Gastroesophageal sphincter (tissue), 3 donors: ENCODE results near the gene LHX3.

Experiments
- CTCF ChIP-seq, 4 experiments: fragments of 200-600 bp in 2 of 4; fragments of 450-650 bp in 2 of 4; sonication (generic) in 1 of 4; IDR thresholded peaks; one replicate each; pipeline ENCODE4 v1.5.1; 2017 to 2019; ENCODE audit warnings: antibody characterized with exemption in 4 of 4, mild to moderate bottlenecking in 2 of 4, moderate library complexity in 2 of 4
- EP300 ChIP-seq: sonication (generic); formaldehyde crosslinking; IDR thresholded peaks from one replicate; pipeline ENCODE4 v1.6.1; 2017; ENCODE audit warnings: antibody characterized with exemption, mild to moderate bottlenecking
- POLR2A ChIP-seq, 2 donors: fragments of 450-650 bp; IDR thresholded peaks; one replicate each; pipeline ENCODE4 v1.6.1; 2017; ENCODE audit warnings: antibody characterized with exemption in 2 of 2, mild to moderate bottlenecking in 2 of 2, moderate library complexity in 1 of 2

DNA sequence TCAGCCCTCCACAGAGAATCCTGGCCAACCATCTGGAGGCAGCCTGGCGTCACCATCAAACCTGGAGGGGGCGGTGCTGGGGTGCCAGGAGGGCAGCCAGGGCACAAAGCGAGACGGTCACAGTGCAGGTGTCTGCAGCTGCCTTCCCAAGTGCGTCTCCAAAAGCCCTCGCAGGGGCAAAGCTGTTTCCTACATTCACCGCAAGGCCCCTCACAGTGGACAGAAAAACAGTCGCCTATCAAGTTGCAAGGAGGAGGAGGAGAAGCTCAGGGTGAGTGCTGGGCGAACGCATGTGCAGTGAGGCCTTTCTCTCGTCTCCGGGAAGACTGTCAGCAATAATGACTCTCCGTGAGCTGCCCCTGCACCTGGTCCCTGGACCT is 18.0 kb upstream of the LHX3 start:
- TF ChIP-seq CTCF (IDR thresholded peaks at IDR 0.05) (no peak), POLR2A (IDR thresholded peaks at IDR 0.05) (no peak), EP300 (no peak)
